Measurements from ENCODE around the gene CERS6.
"Not testable (repeated sequence)": the region's sequence is repeated elsewhere in the genome, so short reads cannot be mapped to it uniquely, and the experiment has no call there.

Gene CERS6

GRCh38 chr2:168753765-168754329, 297.8 kb downstream of the CERS6 start:
- no peak for DNase-seq (ENCODE audit: low read depth in 4 of 4, low spot score in 1 of 4)

GRCh38 chr2:168757223-168757622, 301.2 kb downstream of the CERS6 start:
- DNase-seq (ENCODE audit: low read depth in 4 of 4, low spot score in 1 of 4): no peak

- no peak for DNase-seq (ENCODE audit: low read depth in 4 of 4, low spot score in 1 of 4)
Observed at GRCh38 chr2:168758970-168759820, 303.1 kb downstream of the CERS6 start.

- no peak for DNase-seq (ENCODE audit: low read depth in 4 of 4, low spot score in 1 of 4)
Observed at GRCh38 chr2:168765401-168765800, 309.3 kb downstream of the CERS6 start.

- DNase-seq (ENCODE audit: low read depth in 4 of 4, low spot score in 1 of 4): no peak
Observed at GRCh38 chr2:168766600-168766999, 310.5 kb downstream of the CERS6 start.

GRCh38 chr2:168767258-168767657, 311.2 kb downstream of the CERS6 start:
- DNase-seq (ENCODE audit: low read depth in 4 of 4, low spot score in 1 of 4): no peak

- not testable (repeated sequence) for DNase-seq (ENCODE audit: low read depth in 4 of 4, low spot score in 1 of 4)
Observed at GRCh38 chr2:168768357-168768756, 312.3 kb downstream of the CERS6 start.

DNA sequence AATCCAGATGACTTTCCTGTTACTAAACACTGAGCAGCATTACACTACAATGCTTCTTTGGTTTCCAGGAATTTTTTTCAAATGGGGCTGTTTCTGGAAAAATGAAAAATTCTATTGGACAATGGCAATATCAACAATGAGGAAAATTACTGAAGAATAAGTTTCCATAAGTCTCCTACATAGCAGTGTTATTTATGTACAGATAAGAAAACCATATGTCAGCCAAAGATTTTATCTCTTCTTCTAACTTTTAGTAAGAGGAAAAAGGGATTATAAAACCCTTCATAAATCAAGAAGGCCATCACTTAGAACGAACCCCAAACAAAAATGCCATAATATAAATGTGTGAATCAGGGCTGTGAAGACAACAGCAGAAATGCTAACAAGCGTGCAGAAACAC, 314.7 kb downstream of the CERS6 start:
- DNase-seq (ENCODE audit: low read depth in 4 of 4, low spot score in 1 of 4): no peak

DNA sequence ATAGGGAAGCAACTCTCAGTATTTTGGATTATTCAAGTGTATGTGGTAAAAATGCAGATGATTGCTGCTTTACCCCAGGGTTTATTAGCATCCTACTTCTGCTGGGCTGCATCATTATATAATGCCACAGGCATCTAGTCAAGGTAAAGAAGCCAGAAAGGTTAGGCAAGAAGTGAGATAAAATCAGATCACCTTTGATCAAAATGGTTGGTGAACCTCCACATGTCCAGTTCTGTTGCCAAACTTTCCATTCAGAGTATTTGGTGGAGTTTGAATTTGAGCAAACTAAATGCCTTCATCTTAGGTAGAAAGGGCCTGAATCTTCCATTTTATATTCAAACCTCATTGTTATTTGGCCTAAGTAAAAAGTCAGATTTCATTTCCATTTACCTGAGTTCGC, 316.6 kb downstream of the CERS6 start:
- DNase-seq (ENCODE audit: low read depth in 4 of 4, low spot score in 1 of 4): no peak

GRCh38 chr2:168773128-168773527, 317.1 kb downstream of the CERS6 start:
- DNase-seq (ENCODE audit: low read depth in 4 of 4, low spot score in 1 of 4): no peak

DNA sequence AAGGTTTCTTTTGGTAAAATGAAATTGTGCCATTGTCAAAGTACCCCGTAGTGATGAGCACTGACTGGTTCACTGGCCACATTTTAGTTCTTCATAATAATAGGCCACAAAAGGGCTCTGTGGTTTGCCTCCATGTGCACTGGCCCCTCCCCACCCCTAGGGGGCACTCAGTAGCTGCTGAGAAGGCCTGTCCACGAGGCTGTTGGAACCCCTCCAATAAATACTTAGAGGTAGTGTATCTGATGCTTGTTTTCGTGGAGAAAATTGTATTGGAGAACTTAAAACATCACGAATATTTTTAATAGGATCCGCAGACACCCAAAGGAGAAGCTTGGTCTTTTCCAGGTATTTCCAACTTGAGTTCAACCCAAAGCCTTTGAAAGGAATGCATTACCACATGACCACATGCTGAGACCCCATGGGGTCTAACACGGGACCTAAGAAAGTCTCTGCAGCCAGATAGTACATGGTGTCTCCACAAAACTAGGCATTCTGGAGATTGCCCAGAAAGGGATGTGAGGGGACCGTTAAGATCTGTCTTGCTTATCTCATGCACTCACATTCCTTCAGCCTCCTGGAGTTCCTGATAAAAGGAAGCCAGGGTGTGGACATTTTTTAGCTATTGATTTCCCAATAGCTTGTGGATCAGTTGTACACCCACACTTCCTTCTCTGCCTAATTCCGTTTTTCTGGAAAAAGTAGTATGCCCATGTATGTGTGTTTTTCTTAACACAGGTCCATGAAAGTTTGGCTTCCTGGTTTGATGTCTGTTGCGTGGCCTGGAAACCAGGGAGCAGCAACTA, 317.8 kb downstream of the CERS6 start:
- peak in 1 of 4 experiments; percentile 5 for DNase-seq (ENCODE audit: low read depth in 4 of 4, low spot score in 1 of 4)

DNA sequence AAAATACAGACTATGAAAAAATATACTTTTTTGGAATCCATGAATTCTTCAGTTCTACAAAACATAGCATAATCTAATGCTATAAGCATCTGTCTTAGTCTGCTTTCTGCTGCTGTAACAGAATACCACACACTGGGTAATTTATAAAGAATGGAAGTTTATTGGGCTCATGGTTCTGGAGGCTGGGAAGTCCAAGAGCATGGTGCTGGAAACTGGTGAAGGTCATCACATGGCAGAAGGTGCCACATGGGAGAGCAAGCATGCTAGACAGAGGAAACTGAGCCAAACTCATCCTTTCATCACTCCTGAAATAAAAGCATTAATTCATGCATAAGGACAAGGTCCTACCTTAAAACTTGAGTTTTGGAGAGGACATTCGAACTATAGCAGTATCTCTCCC, 319.8 kb downstream of the CERS6 start:
- DNase-seq (ENCODE audit: low read depth in 4 of 4, low spot score in 1 of 4): no peak

DNA sequence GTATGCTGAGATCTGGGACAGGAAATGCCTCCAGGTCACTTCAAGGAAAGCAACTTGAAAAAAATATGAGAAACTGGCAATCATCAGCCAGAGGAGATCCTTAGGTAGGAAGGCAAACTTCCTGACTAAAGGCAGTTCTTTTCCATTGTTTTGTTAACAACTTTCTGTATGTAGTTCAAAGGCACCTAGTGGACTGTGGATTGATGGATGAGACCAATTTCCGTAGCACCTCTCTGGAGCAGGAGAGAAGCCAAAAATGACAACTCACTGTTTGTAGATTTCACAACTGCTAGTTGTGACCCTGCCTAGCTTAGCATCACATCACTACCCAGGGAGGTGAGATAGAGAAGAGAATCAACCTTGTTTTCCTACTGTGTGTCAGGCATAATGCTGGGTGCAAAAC, 324.6 kb downstream of the CERS6 start:
- DNase-seq (ENCODE audit: low read depth in 4 of 4, low spot score in 1 of 4): no peak

DNA sequence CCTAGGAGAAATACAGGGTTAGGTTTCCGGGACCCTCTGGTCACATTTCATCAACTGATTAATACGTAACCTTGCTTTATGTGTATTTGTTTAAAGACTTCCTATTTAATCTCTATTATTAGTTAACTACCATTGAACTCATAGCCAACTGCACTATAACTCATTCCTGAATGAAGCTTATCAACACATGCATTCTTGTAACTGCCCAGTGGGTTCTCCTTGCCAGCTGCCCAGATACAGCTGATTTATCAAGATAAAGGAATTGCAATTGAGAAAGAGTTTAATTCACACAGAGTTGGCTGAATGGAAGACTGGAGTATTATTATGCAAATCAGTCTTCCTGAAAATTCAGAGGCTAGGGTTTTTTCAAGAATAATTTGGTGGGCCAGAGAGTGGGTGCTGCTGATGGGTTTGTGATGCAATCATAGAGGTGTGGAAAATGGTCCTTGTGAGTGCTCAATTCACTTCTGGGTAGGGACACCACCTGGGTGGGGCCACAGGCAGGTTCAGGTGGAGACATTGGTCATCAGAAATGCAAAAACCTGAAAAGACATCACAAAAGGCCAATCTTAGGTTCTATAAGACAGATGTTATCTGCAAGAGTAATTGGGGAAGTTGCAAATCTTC, 325.2 kb downstream of the CERS6 start:
- DNase-seq (ENCODE audit: low read depth in 4 of 4, low spot score in 1 of 4): no peak

DNA sequence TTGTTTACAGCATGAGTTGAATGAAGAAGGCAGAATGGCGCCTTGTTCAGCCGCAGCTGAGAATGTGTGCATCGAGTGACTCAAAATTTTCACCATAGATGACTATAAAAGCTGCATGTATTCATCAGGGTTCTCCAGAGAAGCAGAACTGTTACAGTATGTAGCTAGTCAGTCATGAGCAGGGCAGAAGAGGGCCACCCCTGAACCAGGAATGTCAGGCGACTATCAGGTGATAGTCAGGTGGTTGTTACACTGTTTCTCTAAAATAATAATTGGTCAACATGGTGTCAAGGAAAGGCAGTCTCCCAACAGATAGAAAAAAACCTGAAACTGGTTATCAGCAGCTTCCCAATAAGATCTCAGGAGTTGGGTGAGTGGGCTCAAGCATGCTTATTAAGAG, 326.2 kb downstream of the CERS6 start:
- no peak for DNase-seq (ENCODE audit: low read depth in 4 of 4, low spot score in 1 of 4)

DNA sequence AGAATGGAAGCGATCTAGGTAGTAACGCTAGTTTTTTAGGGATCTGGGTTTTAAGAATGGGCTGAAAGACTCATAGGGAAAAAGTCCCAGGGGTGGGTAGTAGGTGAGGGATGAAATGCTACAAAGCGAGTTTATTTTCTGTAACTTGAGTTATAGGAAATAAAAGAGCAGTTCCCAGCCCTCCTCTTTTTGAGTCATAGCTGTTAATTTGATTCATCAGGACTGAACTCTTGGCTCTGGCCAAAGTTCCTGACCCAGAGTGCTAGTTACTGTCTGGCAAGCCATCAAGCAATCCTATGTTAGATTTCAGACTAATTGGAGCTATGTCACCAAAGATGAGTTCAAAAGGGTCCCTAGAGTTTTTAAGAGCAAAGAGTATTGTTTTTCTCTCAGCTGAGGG, 328.9 kb downstream of the CERS6 start:
- no peak for DNase-seq (ENCODE audit: low read depth in 4 of 4, low spot score in 1 of 4)

DNA sequence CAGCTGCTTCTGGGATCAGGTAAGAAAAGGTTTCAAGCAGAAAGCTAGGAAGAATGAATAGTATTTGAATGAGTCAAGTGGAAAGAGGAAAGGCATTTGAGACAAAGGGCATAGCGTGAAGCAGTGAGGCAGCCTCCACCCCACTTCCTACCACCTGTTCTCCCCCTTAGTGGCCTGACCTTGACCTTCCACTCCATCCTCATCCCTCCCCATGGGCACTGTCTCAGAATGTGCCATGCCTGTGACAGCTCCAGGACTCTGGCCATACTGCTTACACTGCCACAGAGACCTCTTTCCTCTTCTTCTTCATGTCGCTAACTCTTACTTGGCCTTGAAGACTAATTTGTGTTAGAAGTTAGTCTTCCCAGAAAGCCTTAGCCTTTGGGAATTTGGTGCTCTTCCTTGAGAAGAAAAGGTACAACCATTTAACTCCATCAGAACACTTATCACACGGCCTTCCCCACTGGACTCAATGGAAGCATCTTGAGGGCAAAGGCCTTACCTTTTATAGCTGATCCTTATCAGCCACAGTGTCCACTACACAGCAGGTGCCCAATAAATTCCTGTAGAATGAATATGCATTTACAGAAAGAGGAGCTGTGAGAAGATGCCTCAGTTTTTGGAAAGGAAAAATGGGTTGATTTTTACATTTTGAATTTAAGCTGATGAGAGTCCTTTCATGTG, 331.2 kb downstream of the CERS6 start:
- no peak for DNase-seq (ENCODE audit: low read depth in 4 of 4, low spot score in 1 of 4)

GRCh38 chr2:168787782-168788376, 331.8 kb downstream of the CERS6 start:
- DNase-seq (ENCODE audit: low read depth in 4 of 4, low spot score in 1 of 4): no peak

DNA sequence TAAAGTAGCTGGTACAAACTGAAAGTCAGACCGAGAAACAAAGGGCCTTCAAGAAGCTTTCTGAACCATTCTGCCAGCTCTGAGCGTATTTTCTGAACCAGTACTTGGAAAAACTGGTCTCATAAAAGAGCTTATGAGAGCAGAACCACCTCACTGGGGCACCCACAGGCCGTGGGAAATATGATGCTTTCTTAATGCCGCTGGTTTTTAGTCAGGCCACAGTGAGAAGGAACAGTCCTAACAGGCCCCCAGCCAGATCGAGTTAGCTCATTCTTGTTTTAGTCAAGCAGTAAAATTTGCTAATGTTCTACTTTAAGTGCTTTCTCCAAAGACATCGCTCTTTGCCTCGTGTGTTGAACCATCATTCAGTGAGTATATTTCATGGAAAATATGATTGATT, 333.7 kb downstream of the CERS6 start:
- DNase-seq (ENCODE audit: low read depth in 4 of 4, low spot score in 1 of 4): no peak

- no peak for DNase-seq (ENCODE audit: low read depth in 4 of 4, low spot score in 1 of 4)
Observed at GRCh38 chr2:168790226-168790902, 334.3 kb downstream of the CERS6 start.

Measured in stimulated activated CD4-positive, alpha-beta T cell treated with anti-CD3 and anti-CD28 coated beads, Interleukin-1b, Interleukin-23, amount 100 ng/mL, for 24 hours (primary cell).